HCT116 (cell line): ENCODE results near the gene RAP1A. TPM values are rescaled to one million over a fixed set of nuclear protein-coding genes. Genes with fewer than 3 reads are reported as not detected.

Experiments used
- ATAC-seq: fragments of 200-7000 bp; cut with Tn5 transposase; 2 replicates; pipeline ENCODE4 v1.9.1; 2020; ENCODE audit warnings: mild to moderate bottlenecking, moderate library complexity
- BruUV-seq: library from RNA; stranded (reverse); fragments of 400-500 nt; replicated peaks from 2 replicates; lab custom pipeline; 2021; lab: Mats Ljungman, UMichigan
- CTCF ChIA-PET: fragments of 300-600 bp; sonication (Branson Sonifier 250); formaldehyde crosslinking; loops from one replicate; lab custom pipeline; 2021; ENCODE audit warnings: antibody characterized with exemption; lab: Charles Lee
- POLR2A ChIA-PET: fragments of 300-600, 350-600 bp; sonication (Branson Sonifier 250); formaldehyde crosslinking; loops from one replicate; lab custom pipeline; 2021; ENCODE audit warnings: antibody characterized with exemption; lab: Charles Lee
- RAD21 ChIA-PET, 2 experiments: fragments of 300-600 bp; sonication (Branson Sonifier 250); formaldehyde crosslinking; loops; one replicate each; lab custom pipeline; 2023; ENCODE audit warnings: low total read pairs in 2 of 2; ENCODE audit not compliant: uncharacterized antibody in 2 of 2, unreplicated experiment in 2 of 2, low non-redundant PET in 1 of 2; lab: Charles Lee
- DNase-seq: peaks from one replicate; pipeline ENCODE4 v3.0.0-alpha.2; 2010; ENCODE audit warnings: low read depth, low spot score
- H2AFZ ChIP-seq: fragments of 200-600 bp; shearing (Covaris generic), sonication (generic); 2 replicates; pipeline ENCODE4 v1.6.1; 2017; ENCODE audit warnings: low read depth, mixed run types, mixed read lengths, antibody characterized with exemption, low read length; ENCODE audit not compliant: poor library complexity, severe bottlenecking
- H3K27ac ChIP-seq: 2 replicates; pipeline ENCODE4 v1.5.1; 2012; ENCODE audit warnings: low read depth, low read length
- H3K27me3 ChIP-seq: fragments of 200-600 bp; sonication (generic); 2 replicates; pipeline ENCODE4 v1.6.1; 2016; ENCODE audit warnings: mixed run types, low read length, mixed read lengths; ENCODE audit not compliant: insufficient read depth
- H3K36me3 ChIP-seq, 2 experiments: fragments of 200-500 bp in 1 of 2; fragments of 200-600 bp in 1 of 2; sonication (Bioruptor generic) in 1 of 2; sonication (generic) in 1 of 2; 2 replicates each; pipeline versions ENCODE4 v1.5.1 to v1.6.1; 2014 to 2016; ENCODE audit warnings: low read length in 2 of 2, inconsistent platforms in 1 of 2, mixed read lengths in 1 of 2, mixed run types in 1 of 2; ENCODE audit not compliant: insufficient read depth in 2 of 2, control insufficient read depth in 1 of 2
- H3K4me1 ChIP-seq, 2 experiments: fragments of 200-600 bp in 1 of 2; sonication (generic) in 1 of 2; 2 replicates each; pipeline versions ENCODE4 v1.5.1 to v1.6.1; 2012 to 2017; ENCODE audit warnings: low read length in 2 of 2, inconsistent platforms in 1 of 2, mild to moderate bottlenecking in 1 of 2, mixed read lengths in 1 of 2, mixed run types in 1 of 2, moderate library complexity in 1 of 2; ENCODE audit not compliant: insufficient read depth in 2 of 2, control insufficient read depth in 1 of 2
- H3K4me2 ChIP-seq: fragments of 200-600 bp; sonication (generic); 2 replicates; pipeline ENCODE4 v1.6.1; 2017; ENCODE audit warnings: mixed run types, low read length, mixed read lengths
- H3K4me3 ChIP-seq, 2 experiments: fragments of 200-600 bp in 1 of 2; sonication (generic) in 1 of 2; replicated peaks in 1 of 2; 2 replicates each; pipeline ENCODE4 v1.5.1; 2011 to 2016; ENCODE audit warnings: low read length in 2 of 2, control low read depth in 1 of 2, low read depth in 1 of 2, mild to moderate bottlenecking in 1 of 2, mixed read lengths in 1 of 2, mixed run types in 1 of 2
- H3K79me2 ChIP-seq: fragments of 200-600 bp; sonication (generic); 2 replicates; pipeline ENCODE4 v1.6.1; 2017; ENCODE audit warnings: mild to moderate bottlenecking, mixed run types, low read length, moderate library complexity, mixed read lengths; ENCODE audit not compliant: insufficient read depth
- H3K9ac ChIP-seq: fragments of 200-600 bp; sonication (generic); 2 replicates; pipeline ENCODE4 v1.6.1; 2016; ENCODE audit warnings: low read length, mixed read lengths
- H3K9me2 ChIP-seq: fragments of 200-600 bp; sonication (generic), shearing (Covaris generic); 2 replicates; pipeline ENCODE4 v1.6.1; 2017; ENCODE audit warnings: mixed run types, mild to moderate bottlenecking, moderate library complexity; ENCODE audit not compliant: insufficient read depth
- H3K9me3 ChIP-seq, 2 experiments: fragments of 200-500 bp in 1 of 2; fragments of 200-600 bp in 1 of 2; sonication (Bioruptor generic) in 1 of 2; sonication (generic) in 1 of 2; 2 replicates each; pipeline ENCODE4 v1.6.1; 2014 to 2017; ENCODE audit warnings: low read length in 2 of 2, mixed read lengths in 2 of 2, inconsistent platforms in 1 of 2, low read depth in 1 of 2, mild to moderate bottlenecking in 1 of 2, mixed run types in 1 of 2, moderate library complexity in 1 of 2; ENCODE audit not compliant: control insufficient read depth in 1 of 2, insufficient read depth in 1 of 2
- H4K20me1 ChIP-seq: fragments of 200-600 bp; sonication (generic), shearing (Covaris generic); 2 replicates; pipeline ENCODE4 v1.6.1; 2017; ENCODE audit warnings: mixed run types, mild to moderate bottlenecking, moderate library complexity; ENCODE audit not compliant: insufficient read depth
- CEBPB ChIP-seq: IDR thresholded peaks from 2 replicates; pipeline ENCODE4 v1.6.1; 2012; ENCODE audit warnings: low read depth
- CTCF ChIP-seq, 3 experiments: fragments of 200-600 bp in 1 of 3; sonication (generic) in 1 of 3; IDR thresholded peaks in 2 of 3; conservative IDR thresholded peaks in 1 of 3; 2 replicates each; pipeline ENCODE4 v1.5.1; 2012 to 2017; ENCODE audit warnings: low read depth in 2 of 3, low read length in 2 of 3, antibody characterized with exemption in 1 of 3, borderline replicate concordance in 1 of 3, control low read depth in 1 of 3, mild to moderate bottlenecking in 1 of 3, mixed read lengths in 1 of 3, mixed run types in 1 of 3, moderate library complexity in 1 of 3; ENCODE audit not compliant: insufficient read depth in 1 of 3
- ELF1 ChIP-seq: IDR thresholded peaks from 2 replicates; pipeline ENCODE4 v1.6.1; 2012; ENCODE audit warnings: low read depth, borderline replicate concordance
- EZH2 ChIP-seq: fragments of 200-600 bp; sonication (generic); IDR thresholded peaks from 2 replicates; pipeline ENCODE4 v1.6.1; 2017; ENCODE audit warnings: antibody characterized with exemption, mixed run types
- JUND ChIP-seq: IDR thresholded peaks from 2 replicates; pipeline ENCODE4 v1.6.1; 2012
- POLR2A ChIP-seq: IDR thresholded peaks from 2 replicates; pipeline ENCODE4 v1.7.0; 2011; ENCODE audit warnings: borderline replicate concordance; ENCODE audit not compliant: insufficient read depth, insufficient read length; ENCODE audit errors: extremely low read depth
- POLR2AphosphoS5 ChIP-seq: IDR thresholded peaks from 2 replicates; pipeline ENCODE4 v1.6.1; 2011; ENCODE audit warnings: mild to moderate bottlenecking, low read depth, low read length, moderate library complexity
- REST ChIP-seq: IDR thresholded peaks from 2 replicates; pipeline ENCODE4 v1.6.1; 2012; ENCODE audit warnings: low read depth
- SIN3A ChIP-seq: IDR thresholded peaks from 2 replicates; pipeline ENCODE4 v1.6.1; 2012; ENCODE audit warnings: low read depth
- SP1 ChIP-seq: IDR thresholded peaks from 2 replicates; pipeline ENCODE4 v1.6.1; 2012; ENCODE audit warnings: low read depth
- SRF ChIP-seq: IDR thresholded peaks from 2 replicates; pipeline ENCODE4 v1.6.1; 2012; ENCODE audit warnings: low read depth
- TCF7L2 ChIP-seq: IDR thresholded peaks from 2 replicates; pipeline ENCODE4 v1.7.0; 2011; ENCODE audit warnings: borderline replicate concordance, inconsistent platforms; ENCODE audit not compliant: insufficient read depth, insufficient read length; ENCODE audit errors: extremely low read depth
- ZFX ChIP-seq: fragments of 450-650 bp; IDR thresholded peaks from 2 replicates; pipeline ENCODE4 v1.6.1; 2017
- intact Hi-C: fragments of 100-400 bp; cut with micrococcal nuclease; formaldehyde crosslinking; loops from 2 replicates; pipeline ENCODE4 v1.10.0; 2022
- total RNA-seq: library from RNA; stranded (reverse); gene quantifications from one replicate; pipeline ENCODE4 v1.2.1, GENCODE V29; 2021; ENCODE audit not compliant: unreplicated experiment
- TF ChIP-seq, protein P1 (sequence below): IDR thresholded peaks from 2 replicates; pipeline ENCODE4 v1.6.1; 2011; ENCODE audit warnings: mild to moderate bottlenecking, low read length, moderate library complexity; ENCODE audit not compliant: insufficient replicate concordance; ENCODE audit errors: extremely low read depth

RAP1A gene
- total RNA-seq, 1 experiment from 2014 or later, result 46.2 TPM

- TF ChIP-seq REST (no peak), POLR2AphosphoS5 (no peak), CEBPB (no peak), SIN3A (no peak), POLR2A (no peak), CTCF (IDR thresholded peaks at IDR 0.05 in 2 of 3, conservative IDR thresholded peaks at IDR 0.05 in 1 of 3; ENCODE audit: borderline replicate concordance in 1 of 3, insufficient read depth in 1 of 3, low read depth in 2 of 3, low read length in 2 of 3) (no peak)
- TF ChIP-seq, all 23 proteins: peak for 0
Observed at GRCh38 chr1:111671852-111672251, 52.3 kb downstream of the RAP1A start (continued).

- BruUV-seq, result no TSS peak
- H3K27me3 ChIP-seq, result no peaks in the 10 kb centered on the region
- no peak overlapping the region for H3K27ac ChIP-seq
- intact Hi-C loops, result no loop called here
- no peak for DNase-seq
- no peak overlapping the region for H3K4me3 ChIP-seq
- no peaks in the 10 kb centered on the region for H3K9me3 ChIP-seq
- no peak overlapping the region for H2AFZ ChIP-seq
- H3K4me1 ChIP-seq, result no peaks in the 10 kb centered on the region
- ChIA-PET POLR2A (no interaction called here), RAD21 (no interaction called here), CTCF (no interaction called here)
- no peak for ATAC-seq
- H3K4me2 ChIP-seq, result no peak overlapping the region
- H3K9me2 ChIP-seq, result no peaks in the 10 kb centered on the region
- no peak overlapping the region for H3K9ac ChIP-seq
- H3K79me2 ChIP-seq, result peaks cover 39% of the 10 kb centered on the region; the same call in 1 of the 2 replicates
- no peaks in the 10 kb centered on the region for H4K20me1 ChIP-seq
- no peaks in the 10 kb centered on the region for H3K36me3 ChIP-seq
- TF ChIP-seq JUND, result no peak
- no peak for TF ChIP-seq POLR2A
- TF ChIP-seq SRF, result no peak
- TF ChIP-seq ZFX, result no peak
- no peak for TF ChIP-seq SIN3A
- TF ChIP-seq, protein P1, sequence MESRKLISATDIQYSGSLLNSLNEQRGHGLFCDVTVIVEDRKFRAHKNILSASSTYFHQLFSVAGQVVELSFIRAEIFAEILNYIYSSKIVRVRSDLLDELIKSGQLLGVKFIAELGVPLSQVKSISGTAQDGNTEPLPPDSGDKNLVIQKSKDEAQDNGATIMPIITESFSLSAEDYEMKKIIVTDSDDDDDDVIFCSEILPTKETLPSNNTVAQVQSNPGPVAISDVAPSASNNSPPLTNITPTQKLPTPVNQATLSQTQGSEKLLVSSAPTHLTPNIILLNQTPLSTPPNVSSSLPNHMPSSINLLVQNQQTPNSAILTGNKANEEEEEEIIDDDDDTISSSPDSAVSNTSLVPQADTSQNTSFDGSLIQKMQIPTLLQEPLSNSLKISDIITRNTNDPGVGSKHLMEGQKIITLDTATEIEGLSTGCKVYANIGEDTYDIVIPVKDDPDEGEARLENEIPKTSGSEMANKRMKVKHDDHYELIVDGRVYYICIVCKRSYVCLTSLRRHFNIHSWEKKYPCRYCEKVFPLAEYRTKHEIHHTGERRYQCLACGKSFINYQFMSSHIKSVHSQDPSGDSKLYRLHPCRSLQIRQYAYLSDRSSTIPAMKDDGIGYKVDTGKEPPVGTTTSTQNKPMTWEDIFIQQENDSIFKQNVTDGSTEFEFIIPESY, result no peak
- no peak for TF ChIP-seq REST
- no peak for TF ChIP-seq ELF1
- no peak for TF ChIP-seq TCF7L2
- TF ChIP-seq SP1, result no peak
- no peak for TF ChIP-seq EZH2
Observed at GRCh38 chr1:111672331-111672730, 52.7 kb downstream of the RAP1A start.
